Fibroblast of gingiva (primary cell): ENCODE data around the gene AHRR.

ENCODE experiments used
- DNase-seq: peaks from one replicate; pipeline ENCODE4 v3.0.0-alpha.2; 2011; ENCODE audit warnings: low read depth

The AHRR gene

GRCh38 chr5:443239-444151 lies 122.0 kb downstream of the AHRR start:
- no peak for DNase-seq

GRCh38 chr5:444226-444625 lies 122.7 kb downstream of the AHRR start:
- DNase-seq = no peak

GRCh38 chr5:445591-445990 lies 124.1 kb downstream of the AHRR start:
- no peak for DNase-seq

DNA sequence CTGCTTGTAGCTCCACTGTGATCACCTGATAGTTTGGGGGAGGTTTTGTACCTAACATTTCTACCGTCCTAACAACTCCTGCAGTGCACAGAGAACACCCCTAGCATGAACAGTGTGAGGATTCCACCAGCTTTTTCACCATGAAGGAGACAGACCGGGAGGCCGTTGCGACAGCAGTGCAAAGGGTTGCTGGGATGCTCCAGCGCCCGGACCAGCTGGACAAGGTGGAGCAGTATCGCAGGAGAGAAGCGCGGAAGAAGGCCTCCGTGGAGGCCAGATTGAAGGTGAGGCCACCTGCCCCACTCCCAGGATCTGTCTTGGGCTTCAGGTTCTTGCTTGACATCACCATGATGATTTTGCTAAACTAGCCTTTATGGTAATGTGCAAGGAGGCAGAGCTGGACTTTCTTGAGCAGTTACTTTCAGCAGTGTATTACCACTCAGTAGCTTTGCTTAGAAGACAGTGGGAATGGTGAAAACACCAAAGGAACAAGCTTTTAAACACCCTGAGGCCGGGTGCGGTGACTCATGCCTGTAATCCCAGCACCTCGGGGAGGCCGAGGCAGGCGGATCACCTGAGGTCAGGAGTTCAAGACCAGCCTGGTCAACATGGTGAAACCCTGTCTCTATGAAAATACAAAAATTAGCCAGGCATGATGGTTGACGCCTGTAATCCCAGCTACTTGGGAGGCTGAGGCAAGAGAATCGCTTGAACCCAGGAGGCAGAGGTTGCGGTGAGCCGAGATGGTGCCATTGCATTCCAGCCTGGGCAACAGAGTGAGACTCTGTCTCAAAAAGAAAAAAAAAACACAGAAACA lies 124.8 kb downstream of the AHRR start:
- no peak for DNase-seq

GRCh38 chr5:446883-447263 lies 125.4 kb downstream of the AHRR start:
- DNase-seq = peak; percentile 34

DNA sequence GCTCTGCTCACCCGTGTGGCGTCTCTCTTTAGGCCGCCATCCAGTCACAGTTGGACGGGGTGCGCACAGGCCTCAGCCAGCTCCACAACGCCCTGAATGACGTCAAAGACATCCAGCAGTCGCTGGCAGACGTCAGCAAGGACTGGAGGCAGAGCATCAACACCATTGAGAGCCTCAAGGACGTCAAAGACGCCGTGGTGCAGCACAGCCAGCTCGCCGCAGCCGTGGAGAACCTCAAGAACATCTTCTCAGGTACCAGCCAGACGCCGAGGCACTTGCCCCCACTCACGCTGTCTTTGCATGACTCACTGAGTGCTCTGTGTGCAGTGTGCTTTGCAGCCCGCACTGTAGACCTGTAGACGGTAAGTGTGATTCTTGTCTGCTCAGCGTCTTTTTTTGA lies 126.0 kb downstream of the AHRR start:
- DNase-seq = no peak

DNA sequence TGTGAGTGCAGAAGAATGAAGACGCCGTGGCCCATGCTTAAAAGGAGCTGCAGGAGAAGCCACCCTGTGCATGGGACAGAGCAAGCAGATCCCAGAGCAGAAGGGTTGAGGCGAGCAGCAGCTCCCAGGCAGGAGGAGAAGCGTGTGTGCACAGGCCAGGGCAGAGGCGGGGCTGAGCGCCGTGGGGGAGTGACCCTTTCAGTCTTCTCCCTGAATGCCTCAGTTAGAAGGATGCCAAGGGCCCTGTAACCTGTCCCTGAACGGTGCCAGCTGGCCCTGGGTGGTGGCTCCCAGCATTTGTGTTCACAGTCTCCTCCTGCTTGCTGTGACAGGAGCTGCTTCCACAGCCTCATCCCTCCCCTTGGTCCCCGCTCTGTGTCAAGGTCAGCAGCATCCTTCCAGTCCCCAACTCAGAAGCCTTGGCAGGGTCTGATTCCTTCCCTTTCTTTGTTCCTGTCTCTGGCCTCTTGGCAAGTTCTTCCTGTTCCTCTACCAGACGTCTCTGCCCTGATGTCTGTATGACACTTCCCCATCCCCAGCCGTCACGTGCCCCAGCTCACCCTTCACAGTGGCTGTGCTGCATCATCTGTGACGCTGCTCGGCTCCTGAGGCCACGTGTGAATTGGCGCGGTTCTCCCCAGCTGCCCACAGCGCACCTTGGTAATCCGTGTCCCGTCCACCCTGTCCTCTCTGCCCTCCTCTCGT lies 126.7 kb downstream of the AHRR start:
- no peak for DNase-seq

DNA sequence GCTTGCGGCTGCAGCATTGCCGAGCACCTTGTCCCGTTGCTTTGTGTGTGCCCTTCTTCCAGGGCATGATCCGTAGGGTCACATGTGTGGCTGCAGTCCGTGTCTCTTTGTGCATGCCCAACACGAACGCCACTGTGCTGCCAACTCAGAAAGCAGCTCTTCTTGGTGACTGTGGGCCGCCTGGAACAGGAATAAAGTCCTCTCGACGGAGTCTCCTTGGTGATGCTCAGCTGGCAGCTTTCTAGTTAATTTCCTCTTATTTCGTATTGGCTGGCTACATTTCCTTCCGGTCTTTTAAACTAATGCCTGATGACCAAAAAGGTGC lies 127.2 kb downstream of the AHRR start:
- no peak for DNase-seq

DNA sequence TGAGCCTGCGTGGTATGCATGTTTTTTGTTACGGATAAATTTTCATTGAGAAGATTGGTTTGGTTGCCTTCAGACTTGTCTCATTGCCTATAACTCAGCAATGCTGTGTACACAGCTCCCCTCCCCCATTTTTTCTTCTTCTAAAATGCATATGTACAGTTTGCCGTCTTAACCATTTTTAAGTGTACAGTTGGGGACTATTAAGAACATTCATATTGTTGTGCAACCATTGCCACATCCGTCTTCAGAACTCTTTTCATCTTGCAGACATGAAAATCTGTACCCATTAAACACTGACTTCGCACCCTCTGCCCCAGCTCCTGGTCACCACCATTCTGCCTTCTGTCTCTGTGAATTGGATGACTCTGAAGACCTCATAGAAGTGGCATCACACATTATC lies 127.6 kb downstream of the AHRR start:
- no peak for DNase-seq

DNA sequence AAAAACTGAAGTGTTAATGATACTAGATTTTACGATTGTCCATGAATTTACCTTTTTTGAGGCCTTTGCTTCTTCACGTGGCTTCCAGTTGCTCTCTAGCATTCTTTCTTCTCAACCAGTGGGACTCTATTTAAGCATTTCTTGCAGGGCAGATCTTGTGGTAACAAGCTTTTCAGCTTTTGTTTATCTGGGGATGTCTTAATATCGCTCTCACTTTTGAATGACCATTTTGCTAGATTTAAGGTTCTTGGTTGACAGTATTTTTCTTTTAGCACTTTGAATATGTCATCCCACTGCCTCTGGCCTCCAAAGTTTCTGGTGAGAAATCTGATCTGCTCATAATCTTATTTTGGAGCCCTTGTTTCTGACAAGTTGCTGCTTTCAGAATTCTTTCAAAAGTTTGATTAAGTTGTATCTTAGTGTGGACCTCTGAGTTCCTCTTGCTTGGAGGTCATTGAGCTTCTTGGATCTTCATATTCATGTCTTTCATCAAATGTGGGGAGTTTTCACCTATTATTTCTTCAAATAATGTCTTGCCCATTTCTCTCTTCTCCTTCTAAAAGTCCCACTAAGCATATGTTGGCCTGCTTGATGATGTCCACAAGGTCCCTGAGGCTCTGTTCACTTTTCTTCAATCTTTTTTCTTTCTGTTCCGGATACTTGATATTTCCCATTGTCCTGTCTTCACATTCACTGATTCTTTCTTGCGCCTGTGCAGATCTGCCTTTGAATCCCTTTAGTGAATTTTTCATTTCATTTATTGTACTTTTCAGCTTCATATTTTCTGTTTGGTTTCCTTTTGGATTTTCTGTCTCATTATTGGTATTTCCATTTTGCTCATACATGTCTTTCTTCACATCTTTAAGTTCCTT lies 130.3 kb downstream of the AHRR start:
- no peak for DNase-seq

DNA sequence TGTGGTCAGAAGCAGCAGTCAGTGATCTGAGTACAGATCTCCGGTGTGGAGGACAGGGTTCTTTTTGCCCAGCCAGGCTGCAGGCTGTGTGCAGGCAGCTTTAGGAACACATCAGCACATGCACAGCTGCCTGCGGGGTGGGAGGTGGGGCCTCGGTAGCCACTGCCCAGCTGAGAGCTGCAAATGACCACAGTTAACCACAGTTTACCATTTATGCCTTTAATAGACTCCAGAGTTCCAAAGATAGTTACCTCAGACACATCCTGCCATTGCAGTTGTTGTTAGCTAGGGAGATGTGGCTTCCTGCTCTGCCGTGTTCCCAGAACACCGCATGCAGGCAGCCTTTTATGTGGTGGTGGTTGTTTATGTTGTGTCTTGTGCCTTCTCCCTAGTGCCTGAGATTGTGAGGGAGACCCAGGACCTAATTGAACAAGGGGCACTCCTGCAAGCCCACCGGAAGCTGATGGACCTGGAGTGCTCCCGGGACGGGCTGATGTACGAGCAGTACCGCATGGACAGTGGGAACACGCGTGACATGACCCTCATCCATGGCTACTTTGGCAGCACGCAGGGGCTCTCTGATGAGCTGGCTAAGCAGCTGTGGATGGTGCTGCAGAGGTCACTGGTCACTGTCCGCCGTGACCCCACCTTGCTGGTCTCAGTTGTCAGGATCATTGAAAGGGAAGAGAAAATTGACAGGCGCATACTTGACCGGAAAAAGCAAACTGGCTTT lies 131.6 kb downstream of the AHRR start:
- no peak for DNase-seq

DNA sequence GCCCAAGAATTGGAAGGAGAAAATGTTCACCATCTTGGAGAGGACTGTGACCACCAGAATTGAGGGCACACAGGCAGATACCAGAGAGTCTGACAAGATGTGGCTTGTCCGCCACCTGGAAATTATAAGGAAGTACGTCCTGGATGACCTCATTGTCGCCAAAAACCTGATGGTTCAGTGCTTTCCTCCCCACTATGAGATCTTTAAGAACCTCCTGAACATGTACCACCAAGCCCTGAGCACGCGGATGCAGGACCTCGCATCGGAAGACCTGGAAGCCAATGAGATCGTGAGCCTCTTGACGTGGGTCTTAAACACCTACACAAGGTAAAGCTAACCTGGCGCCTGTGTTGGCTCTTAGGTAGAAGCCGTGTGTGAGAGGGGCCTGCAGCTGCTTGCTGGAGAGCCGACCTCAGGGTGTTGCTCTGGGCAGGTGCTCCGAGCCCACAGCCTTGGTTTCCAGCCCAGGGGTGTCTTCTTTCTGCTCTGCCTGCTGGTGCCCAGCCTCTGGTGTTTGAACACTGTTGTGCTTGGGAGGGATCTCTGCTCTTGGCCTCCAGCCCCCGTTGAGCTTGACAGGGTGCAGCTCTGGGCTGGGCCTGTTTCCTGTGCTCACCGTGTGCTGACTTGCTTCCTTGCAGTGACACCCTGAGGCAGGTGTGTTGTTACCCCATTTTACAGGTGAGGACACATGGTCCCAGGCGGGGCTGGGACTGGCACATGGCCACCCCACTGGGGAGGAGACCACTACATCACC lies 132.4 kb downstream of the AHRR start:
- no peak for DNase-seq

DNA sequence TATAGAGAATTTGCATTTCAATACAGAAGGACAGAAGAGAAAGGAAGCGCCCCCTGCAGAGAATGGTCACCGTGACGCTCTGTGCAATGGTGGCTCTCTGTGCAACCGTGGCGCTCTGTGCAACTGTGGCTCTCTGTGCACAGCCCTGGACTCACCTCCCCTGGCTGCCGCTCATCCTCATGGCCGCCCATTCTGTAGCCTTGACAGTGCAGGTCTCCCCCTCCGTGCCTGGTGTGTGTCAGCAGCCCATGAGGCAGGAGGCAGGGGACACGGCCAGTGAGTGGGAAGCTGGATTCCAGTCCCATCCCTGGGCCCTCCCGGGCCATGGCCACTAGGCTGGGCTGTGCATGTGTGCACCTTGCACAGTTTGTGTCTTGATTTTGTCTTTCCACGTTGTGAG lies 133.4 kb downstream of the AHRR start:
- no peak for DNase-seq

- DNase-seq = no peak
Measured at GRCh38 chr5:455806-456205, 134.3 kb downstream of the AHRR start.

GRCh38 chr5:456351-457194 lies 135.1 kb downstream of the AHRR start:
- DNase-seq = no peak

DNA sequence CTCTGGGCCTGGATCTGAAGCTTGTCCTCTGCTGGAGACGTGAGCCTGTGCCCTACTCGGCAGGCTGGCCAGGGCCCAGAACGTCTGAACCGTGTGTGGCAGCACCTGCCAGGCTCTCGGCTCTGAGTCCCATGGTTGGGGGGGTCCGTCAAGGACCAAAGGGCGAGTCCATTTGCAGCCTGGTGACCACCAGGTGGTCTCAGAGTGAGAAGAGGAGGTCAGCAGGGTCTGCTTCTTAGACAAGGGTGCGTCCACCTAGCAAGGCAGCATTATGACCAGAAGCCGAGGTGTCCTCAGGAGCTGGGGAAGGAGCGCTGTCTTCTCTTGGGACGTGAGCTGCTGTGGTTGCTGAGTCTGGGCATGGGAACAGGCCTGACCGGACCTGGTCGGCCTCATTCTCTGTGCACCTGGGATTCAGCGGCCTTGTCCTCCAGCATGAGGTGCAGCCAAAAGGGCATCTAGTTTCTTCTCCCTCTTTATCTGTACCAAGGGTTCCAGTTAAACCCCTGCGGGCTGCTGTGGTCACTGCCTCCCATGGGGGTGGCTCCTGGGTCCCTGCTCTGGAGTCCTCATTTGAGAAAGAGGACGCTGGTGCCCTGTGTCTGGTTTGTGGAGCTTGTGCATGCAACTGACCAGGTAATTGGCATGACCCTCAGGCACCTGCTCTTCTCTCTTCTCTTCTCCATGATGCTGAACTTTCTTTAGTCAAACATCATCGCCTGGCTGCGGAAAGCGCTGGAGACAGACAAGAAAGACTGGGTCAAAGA lies 135.9 kb downstream of the AHRR start:
- DNase-seq = no peak

- DNase-seq = peak; percentile 30
Measured at GRCh38 chr5:458547-459353, 137.2 kb downstream of the AHRR start.
